HG03060 (cell line): ENCODE measurements around the gene ANKRD36C.
"Not testable (repeated sequence)": the region's sequence is repeated elsewhere in the genome, so short reads cannot be mapped to it uniquely, and the experiment has no call there.

Experiments used
- ATAC-seq: cut with Tn5 transposase; IDR thresholded peaks from one replicate; pipeline ENCODE4 v1.9.1; 2021; ENCODE audit warnings: low read depth, moderate number of reproducible peaks; ENCODE audit not compliant: unreplicated experiment

Gene ANKRD36C

DNA sequence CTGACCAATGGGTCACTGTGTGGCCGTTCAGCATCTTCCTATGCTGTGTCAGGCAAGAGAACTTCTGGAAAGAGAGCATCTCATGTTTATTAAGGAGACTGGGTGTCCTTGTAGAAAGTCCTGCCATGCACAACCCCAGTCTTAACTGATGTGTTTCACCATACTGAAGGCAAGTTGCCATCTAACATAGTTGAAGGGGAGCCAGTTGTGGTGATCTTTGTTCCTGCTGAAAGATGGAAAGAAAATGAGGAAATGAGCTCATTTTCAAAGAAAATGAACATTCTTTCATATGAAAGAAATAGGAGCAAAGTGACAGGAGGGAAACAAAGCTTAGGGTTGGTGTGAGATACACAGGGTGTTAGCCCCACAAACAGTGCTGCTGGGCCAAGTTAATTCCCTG lies 178.3 kb downstream of the ANKRD36C start:
- ATAC-seq, result not testable (repeated sequence)

DNA sequence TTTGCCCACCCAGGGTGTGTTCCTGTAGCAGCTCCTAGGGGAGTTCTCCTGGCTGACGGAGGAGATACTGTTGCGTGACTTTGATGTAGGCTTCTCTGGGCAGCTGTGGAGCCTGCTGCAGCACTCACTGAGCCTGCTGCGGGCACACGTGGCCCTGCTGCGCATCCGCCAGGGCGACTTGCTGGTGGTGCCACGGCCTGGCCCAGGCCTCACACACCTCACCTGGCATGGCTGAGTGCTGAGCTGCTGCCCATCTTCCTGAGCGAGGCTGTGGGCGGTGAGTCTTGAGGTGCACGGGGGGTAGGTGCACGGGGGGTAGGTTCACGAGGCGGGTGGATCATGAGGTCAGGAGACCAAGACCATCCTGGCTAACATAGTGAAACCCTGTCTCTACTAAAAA lies 191.7 kb downstream of the ANKRD36C start:
- ATAC-seq, result no peak

DNA sequence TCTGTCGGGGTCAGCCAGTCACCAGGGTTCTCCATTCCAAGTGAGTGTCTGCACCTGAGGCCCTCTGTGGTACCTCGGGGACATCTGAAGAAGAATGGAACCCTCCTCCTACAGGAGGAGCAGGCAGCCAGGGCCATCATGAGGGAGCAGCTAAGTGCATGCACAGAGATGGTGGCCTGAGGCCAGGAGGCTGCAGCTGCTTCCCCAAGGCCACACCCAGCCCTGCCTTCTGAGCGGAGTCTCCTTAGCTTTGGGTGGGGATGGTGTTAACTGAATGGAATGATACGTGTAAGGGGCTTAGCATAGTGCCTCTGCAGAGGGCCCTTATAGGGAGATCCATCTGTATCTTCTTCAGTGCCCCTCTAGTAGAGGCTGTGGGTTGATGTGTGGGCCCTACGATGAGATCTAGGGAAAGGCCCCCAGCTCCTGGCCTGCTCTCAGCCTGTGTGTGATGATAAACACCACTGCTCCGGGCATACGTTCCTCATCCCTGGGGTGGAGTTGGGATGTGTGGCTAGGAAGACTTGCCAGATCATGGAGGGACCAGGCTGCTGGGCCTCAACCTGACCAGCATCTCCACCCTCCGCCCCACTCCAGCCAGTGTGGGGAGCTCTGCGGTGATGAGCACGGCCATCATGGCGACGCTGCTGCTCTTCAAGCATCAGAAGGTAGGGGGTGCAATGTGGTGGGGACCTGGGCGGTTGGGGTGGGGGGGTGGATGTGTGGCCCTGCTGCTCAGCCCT lies 192.3 kb downstream of the ANKRD36C start:
- not testable (repeated sequence) for ATAC-seq

GRCh38 chr2:95796249-95797099 lies 195.2 kb downstream of the ANKRD36C start:
- ATAC-seq, result not testable (repeated sequence)

DNA sequence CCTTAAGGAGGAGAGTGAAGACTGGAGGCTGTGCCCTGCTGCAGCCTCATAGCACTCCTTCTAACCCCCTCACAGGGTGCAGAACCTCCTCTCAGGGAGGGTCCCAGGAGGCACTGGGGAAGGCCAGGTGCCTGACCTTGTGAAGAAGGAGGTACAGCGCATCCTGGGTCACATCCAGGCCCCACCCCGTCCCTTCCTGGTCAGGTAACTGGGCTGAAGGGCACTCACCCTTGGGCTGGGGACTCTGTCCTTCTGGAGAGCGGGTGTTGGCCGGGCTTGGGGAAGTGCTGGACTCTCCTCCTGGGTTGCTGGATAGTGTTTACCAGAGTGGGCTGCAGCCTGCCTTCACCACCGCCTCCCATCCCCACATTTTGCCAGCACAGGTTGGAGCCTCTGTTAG lies 197.7 kb downstream of the ANKRD36C start:
- not testable (repeated sequence) for ATAC-seq

GRCh38 chr2:95790180-95790579 lies 201.4 kb downstream of the ANKRD36C start:
- not testable (repeated sequence) for ATAC-seq

GRCh38 chr2:95789385-95789784 lies 202.2 kb downstream of the ANKRD36C start:
- ATAC-seq, result not testable (repeated sequence)

- ATAC-seq, result not testable (repeated sequence)
These were observed 203.0 kb downstream of the ANKRD36C start for GRCh38 chr2:95788642-95789041.
